Stimulated activated CD8-positive, alpha-beta memory T cell treated with anti-CD3 and anti-CD28 coated beads, Interleukin-4, amount 100 ng/mL, for 48 hours (primary cell): ENCODE measurements around the gene HAND1.
A peak's percentile ranks its signal among the peaks of the same experiment; 100 is the strongest.

Source experiments
- DNase-seq: peaks from one replicate; pipeline ENCODE4 v3.0.0-alpha.2; 2020

Gene HAND1

GRCh38 chr5:154449786-154450185 is 28.2 kb downstream of the HAND1 start:
- no peak for DNase-seq

- DNase-seq, result no peak
These were observed 30.8 kb downstream of the HAND1 start for GRCh38 chr5:154447089-154447725.

GRCh38 chr5:154446195-154447088 is 31.6 kb downstream of the HAND1 start:
- peak; percentile 63 for DNase-seq

GRCh38 chr5:154445422-154446194 is 32.4 kb downstream of the HAND1 start, which contains the start of gene SAP30L:
Gene SAP30L, plus strand, starts transcription at chr5:154445997. Its CDS starts 608 bp downstream, at chr5:154446605.
- peak; percentile 95 for DNase-seq

- peak; percentile 31 for DNase-seq
These were observed 33.2 kb downstream of the HAND1 start for GRCh38 chr5:154444556-154445421.

GRCh38 chr5:154442801-154443200 is 35.2 kb downstream of the HAND1 start:
- DNase-seq, result no peak

- DNase-seq, result no peak
These were observed 37.5 kb downstream of the HAND1 start for GRCh38 chr5:154440540-154440939.

- no peak for DNase-seq
These were observed 40.6 kb downstream of the HAND1 start for GRCh38 chr5:154437281-154437965.

GRCh38 chr5:154435226-154435625 is 42.8 kb downstream of the HAND1 start:
- no peak for DNase-seq

GRCh38 chr5:154430961-154431630 is 46.9 kb downstream of the HAND1 start:
- no peak for DNase-seq

GRCh38 chr5:154430466-154430865 is 47.6 kb downstream of the HAND1 start:
- no peak for DNase-seq

GRCh38 chr5:154429341-154429740 is 48.7 kb downstream of the HAND1 start:
- DNase-seq, result no peak

- DNase-seq, result no peak
These were observed 49.8 kb downstream of the HAND1 start for GRCh38 chr5:154428208-154428607.
